Activated T-cell treated with anti-CD3 and anti-CD28 coated beads for 48 hours (primary cell): ENCODE results near the gene DLG2.

Experiments
- DNase-seq: peaks from one replicate; pipeline ENCODE4 v3.0.0-alpha.2; 2020; ENCODE audit warnings: low read depth

The DLG2 gene

DNA sequence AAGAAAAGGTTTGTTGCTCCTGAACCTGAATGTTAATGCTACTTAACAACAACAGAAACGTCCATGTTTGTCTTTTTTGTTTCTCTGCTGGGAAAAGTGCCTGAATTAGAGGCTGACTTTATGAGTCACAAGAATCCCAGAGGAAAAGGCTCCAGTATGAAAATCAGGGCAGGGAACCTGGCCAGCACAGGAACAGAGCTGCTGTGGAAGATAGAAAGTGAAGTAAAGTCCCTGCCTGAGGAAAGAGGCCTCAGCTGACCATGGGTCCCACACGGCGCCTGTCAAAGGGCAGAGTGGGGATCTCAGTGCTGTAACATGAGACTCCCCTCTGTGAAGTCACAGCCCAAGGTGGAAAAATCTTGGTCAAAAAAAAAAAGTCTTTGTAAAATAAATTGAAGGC lies 1708.7 kb downstream of the DLG2 start:
- no peak for DNase-seq

DNA sequence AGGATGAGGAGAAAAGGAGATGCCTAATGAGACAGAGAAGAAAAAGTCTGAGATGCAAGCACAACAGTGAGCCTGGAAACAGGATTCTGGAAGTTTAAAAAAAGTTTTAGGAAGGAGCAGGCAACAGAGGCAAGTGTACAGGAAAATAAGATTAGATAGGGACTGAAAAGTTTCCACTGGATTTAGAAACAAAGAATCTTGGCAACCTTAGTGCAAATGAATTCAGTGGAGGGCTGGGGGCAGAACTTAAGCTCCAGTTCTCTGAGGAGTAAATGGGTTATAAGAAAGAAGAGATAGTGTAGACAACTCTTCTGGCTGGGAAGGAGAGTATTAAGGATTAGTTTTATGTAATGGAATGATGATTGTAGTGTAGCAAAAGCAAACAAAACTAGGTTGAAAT lies 1712.1 kb downstream of the DLG2 start:
- no peak for DNase-seq

DNA sequence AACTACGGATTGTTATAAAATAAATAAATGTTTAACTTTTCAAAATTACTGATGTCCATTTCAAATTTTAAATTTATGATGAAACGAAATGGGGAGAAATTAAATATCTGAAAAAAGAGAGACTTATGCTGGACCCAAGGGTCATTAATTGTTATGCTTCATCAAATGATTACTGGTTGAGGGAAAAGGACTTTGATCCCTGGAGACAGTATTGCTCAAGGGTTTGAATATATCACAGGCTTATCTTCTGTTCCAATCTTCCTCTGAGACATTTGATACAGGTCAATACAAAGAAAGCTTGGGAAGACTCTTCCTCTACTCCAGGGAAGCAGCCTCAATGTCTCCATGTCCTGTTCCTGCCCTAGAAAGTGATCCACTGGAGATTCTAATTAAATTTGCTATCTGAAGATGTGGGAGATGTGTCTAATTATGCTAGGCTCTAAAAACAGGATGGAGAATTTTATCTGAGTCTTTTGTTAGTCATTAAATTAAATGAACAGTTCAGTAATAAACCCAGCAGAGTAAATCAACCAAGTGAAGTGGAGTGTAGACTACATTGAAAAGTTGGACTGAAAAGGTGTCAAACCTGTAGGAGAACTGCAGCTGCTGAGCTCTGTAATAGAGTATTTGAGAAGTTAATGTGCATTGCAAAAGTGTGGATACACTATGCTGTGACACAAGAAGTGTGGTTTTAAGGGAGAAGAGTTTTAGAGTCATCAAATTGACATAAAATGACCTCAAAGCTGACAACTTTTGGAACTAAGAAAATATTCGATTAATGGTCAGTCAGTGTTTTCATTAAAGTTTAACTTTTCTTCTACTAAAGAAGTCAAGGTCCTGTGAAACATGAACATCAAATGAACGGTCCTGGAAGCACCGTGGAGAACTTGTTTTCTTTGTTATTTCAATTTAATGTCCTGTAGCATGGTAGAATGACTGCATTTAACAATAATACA lies 1717.3 kb downstream of the DLG2 start:
- no peak for DNase-seq

DNA sequence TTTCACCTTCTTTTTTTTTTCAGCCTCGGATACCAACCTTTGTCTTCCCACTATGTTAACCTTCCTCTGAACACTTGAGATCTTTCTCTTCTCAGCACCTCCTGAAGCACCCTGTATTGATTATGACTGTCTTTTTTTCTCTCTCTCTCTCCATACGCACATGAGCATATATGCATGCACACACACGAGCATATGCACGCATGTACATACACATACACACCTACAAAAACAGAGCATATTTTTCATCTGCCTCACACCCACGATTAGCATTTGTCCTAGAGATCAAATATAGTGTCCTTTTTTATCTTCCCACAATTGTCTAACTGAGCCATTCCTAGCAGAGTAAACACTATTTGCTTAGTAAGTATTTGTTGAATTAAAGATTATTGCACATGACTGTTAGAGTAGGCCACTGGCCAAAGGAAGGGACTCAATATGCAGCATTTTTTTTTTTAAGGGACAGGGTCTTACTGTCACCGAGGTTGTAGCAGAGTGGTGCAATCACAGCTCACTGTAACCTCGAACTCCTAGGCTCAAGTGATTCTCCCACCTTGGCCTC lies 1718.8 kb downstream of the DLG2 start:
- no peak for DNase-seq

DNA sequence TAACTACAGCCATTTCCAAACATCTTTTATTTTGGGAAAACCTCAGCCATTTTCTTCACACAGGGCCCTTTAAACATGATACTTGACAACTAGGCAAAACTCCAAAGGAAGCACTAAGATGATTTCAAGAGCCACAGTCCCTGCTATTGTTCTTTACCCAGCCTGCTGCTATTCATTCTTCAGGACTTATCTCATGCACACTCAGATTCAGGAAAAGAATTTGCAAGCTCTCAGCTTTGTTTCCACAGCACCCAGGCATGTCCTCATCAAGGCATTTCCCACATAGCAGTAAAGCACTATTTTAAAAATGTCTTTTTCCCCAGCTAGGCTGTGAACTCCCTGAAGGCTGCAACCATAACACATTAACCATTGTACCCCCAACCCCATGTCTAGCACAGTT lies 1731.6 kb downstream of the DLG2 start:
- DNase-seq: no peak

DNA sequence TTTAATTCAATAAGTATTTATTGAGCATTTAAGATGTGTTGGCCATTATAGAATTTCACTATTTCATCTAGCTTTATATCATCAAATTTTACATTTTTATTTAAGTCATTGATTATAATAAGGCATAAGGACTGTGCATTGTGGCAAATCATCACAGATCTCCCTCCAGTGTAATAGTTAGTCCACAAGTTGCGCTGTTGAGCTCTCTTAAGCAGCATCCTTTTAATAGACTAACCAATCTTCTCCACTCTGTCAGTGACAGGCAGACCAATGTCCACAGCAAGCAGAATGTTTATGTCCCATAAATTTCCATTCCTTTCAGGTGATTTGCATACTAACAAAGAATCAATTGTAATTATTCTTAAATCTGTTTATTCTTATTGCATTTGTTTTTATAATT lies 1745.7 kb downstream of the DLG2 start:
- no peak for DNase-seq

DNA sequence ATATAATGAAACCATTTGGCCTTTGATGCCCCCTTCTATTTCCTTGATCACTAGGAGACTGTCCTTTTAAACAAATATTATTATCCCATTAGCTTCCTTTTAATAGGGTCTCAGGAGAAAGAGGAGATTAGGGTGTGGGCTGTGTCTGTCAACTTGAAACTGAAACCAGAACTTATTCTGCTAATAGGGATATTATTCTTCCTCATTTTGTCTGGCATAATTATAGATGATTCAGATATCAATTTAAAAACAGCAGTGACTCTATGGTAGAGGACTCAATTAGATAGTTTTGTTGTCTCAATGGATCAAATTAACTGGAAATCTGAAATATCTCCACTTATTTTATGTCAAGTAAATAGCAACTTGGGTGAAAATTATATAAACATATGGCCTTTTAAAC lies 1756.1 kb downstream of the DLG2 start:
- no peak for DNase-seq

DNA sequence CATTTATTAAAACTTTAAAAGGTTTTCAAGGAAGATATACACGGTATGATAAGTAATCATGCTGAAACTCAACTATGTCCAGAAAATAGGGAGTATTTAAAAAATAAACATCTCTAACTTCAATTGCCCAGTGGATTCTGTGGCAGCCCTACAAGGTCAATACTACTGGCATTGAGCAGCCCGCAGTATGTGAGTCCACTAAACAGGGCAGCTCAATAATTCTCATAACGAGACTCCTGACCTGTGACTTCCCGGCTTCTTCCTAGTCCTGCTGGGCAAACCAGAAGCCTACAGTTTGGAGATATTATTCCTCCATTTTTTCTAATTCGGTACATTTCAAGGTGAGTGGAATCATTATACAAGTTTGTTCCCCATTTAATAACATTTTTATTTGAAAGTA lies 1760.5 kb downstream of the DLG2 start:
- no peak for DNase-seq

DNA sequence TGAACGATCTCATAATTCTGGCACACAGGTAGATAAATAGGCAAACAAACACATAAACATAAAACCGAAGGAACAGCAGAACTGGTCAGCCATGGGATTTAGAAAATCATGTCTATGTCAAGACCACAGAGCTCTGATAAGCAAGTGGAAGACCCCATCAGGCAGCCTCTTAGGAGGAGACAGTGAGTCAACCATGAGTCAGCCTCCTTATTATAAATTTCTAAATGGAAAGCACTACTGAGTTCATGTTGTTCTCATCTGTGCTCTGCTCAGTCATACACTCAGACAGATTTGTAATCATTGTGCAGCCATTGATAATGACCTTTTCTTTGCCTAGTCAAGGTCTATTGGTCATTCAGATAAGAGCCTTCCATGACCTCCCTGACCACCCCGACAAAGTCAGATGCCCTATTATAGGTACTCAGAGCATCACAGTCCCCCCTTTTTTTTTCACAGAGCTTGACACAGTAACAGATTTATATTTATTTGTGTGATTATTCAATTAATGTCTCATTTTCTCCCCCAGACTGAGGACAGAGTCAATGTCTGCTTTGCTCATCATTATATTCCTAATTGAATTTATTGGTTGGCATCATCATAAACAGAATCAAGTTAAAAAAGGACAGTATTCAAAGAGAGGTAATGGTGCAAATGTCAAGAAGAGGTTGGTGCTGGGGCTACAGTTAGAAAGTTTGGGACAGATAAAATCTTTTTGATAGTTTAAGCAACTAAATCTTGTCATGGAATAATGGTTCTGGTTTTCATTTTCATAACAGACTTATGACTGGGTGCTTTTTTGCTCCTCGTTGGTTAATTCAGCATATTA lies 1761.3 kb downstream of the DLG2 start:
- DNase-seq: no peak

DNA sequence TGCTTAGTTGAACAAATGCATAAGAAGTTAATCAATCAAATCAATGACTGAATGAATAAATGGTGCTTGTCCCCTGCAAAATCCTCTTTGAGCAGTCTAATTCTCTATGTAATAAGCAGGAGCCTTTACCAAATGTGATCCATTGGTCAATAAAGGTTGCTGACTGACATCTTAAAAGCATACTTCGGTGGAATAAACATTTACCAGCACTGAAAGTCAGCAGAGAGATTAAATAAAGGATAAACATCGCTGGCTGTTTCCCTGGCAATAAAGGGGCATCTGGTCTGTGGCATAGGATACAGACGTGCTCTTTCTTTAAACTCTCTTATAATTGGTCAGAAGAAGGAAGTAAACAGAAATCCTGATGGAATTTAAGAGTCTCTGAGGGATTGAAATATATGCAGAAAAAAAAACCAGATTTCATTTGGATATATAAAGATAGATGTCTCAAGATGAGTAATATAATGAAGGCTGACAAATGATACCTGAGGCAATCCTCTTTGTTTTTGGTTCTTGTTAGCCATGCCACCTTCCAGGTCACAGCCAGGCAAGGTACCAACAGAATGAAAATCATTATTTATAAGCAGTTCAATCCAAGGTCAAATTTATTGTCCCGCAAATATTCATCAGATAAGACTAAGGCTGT lies 1762.6 kb downstream of the DLG2 start:
- no peak for DNase-seq

DNA sequence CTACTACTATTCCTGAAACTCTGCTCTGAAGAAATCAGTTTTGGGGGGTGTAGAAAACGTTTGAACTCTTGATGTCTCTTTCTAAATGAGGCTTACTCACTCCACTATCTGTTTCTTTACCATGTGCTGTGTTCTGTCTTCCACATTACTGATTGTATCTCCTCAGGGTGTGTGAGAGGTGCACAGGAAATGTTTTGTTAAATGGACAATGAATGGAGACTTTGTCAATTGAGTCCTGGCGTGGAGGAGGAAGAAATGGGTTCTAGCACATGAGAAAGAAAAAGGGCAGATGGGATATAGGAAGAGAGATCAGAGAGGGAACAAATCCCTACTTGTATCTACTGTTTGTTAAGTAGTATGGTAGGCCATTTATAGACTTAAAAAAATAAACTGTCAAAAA lies 1763.9 kb downstream of the DLG2 start:
- no peak for DNase-seq

DNA sequence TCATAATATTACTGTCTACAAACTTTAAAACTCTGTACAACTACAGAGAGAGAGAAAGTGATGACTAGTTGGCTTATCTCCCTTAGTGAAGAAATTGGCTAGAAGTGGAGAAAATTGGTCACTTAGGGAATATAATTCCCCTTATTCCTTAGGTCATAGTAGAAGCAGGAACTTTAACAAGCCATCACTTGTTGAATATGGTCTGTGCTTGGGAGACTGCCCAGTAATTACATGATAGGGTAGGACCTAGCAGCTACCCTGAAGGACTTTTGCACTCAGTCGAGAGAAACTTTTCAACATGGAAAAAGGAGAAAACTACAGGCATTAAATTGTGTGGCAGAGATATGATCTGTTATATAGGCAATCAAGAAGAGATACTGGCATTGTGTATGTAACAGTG lies 1764.5 kb downstream of the DLG2 start:
- DNase-seq: no peak

DNA sequence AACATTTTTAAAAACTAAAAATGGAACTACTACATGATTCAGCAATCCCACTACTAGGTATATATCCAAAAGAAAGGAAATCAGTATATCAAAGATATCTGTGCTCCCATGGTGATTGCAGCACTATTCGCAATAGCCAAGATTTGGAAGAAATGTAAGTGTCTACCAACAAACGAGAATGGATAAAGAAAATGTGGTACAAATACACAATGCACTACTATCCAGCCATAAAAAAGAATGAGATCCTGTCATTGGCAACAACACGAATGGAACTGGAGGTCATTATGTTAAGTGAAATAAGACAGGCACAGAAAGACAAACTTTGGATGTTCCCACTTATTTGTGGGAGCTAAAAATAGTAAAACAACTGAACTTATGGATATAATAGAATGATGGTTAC lies 1765.1 kb downstream of the DLG2 start:
- DNase-seq: no peak

DNA sequence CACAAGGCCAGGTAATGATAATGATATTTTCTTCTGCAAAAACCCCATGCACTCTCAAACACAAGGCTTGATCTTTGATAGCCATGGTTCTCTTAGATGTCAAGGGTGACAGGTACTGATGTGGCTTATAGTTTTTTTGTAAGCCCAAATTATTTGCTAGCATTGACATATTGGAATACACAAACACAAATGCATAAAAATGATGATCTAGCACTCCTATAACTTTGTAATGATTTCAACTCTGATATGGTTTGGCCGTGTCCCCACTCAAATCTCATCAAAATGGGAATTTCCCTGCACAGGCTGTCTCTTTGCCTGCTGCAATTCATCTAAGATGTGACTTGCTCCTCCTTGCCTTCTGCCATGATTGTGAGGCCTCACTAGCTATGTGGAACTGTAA lies 1768.5 kb downstream of the DLG2 start:
- no peak for DNase-seq

DNA sequence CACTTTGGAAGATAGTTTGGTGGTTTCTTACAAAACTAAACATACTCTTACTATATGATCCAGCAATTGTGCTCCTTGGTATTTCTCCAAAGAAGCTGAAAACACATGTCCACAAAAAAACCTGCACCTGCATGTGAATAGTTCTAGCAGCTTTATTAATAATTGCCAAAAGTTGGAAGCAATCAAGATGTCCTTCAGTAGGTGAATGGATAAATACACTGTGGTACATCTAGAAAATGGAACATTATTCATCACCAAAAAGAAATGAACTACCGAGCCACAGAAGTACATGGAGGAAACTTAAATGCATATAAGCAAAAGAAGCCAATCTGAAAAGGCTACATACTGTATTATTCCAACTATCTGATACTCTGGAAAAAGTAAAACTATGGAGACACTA lies 1771.9 kb downstream of the DLG2 start:
- DNase-seq: no peak

DNA sequence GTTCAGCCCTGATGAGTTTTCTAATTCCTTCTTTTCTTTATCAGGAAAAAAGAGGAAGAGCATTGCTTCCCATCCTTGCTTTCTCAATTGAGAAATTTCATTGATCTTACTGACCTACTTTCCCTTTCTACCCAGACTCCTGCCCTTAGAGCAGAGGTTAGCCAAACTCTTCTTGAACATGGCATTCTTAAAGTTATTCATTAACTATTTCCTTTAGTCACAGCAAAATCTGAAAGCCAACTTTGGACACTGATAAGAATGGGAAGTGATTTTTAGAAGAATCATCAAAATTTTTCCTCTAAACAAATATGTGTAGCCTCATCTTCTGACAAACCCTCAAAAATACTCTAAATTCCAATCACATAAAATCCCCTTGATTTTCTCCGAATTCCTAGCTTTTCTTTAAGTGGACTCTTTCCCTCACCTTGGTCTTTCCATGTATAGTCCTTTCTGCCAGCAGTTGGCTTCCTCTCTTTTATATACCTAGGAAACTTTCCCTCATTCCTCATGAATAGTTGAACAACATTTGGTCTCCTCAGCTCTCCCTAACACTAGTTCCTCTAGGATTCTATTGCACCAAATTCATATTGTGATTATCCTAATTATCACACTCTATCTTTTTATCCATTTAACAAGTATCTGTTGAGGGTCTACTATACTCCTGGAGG lies 1774.2 kb downstream of the DLG2 start:
- no peak for DNase-seq

DNA sequence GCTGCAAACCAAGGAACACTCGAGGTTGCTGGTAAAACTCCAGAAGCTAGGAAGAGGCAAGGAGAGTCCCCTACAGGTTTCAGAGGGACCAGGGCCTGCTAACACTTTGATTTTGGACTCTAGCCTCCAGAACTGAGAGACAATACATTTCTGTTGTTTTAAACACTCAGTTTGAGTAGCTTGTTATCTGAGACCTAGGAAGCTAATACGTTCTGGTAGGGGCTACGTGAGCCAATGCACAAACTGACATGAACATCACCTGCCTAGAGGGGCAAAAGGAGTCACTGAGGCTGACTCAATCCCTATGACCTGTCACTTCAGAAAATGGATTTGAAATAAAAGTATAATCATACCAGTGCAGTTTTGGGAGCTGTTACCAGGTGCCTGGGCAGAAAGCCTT lies 1775.1 kb downstream of the DLG2 start:
- DNase-seq: no peak

DNA sequence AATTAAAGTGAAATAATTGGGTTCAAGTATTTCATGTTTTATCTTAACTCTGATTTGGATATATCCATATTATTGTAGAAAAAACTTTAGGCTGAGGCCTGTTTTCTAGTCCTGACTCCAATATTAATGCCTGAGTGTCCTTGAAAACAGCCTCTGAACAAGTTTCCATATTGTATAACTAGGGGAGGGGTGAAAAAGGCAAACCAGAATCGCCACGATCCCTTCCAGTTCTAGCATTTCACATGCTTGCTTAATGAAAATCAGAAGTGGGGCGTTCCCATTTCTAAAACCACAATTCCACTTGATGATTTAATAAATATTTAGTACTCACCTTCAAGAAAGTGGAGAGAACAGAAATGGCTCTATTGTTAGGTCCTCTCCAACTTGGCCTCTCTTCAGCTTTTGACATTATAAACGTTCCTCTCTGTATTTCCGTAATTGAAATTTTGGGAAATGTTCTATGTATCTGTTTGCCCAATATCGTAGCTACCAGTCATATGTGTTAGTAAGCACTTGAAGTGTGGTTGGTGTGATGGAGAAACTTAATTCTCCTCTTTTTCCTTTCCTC lies 1779.6 kb downstream of the DLG2 start:
- no peak for DNase-seq

DNA sequence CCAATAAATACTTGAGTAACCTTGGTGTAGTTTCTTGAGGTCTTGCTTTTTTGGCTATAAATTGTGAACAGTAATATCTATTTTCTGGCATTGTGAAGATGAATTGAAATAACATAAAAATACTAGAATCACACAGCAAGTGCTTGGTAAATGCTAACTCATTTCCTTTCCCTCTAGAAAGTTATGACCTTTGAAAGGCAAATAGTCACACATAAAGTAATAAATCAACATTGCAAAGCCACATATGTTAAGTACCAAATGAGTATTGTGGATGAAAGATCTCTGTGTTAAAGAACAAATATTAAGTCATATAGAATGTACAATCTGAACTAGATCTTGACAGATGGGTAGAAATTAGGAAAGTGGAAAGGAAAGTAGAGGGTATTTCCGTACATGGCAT lies 1781.3 kb downstream of the DLG2 start:
- no peak for DNase-seq

DNA sequence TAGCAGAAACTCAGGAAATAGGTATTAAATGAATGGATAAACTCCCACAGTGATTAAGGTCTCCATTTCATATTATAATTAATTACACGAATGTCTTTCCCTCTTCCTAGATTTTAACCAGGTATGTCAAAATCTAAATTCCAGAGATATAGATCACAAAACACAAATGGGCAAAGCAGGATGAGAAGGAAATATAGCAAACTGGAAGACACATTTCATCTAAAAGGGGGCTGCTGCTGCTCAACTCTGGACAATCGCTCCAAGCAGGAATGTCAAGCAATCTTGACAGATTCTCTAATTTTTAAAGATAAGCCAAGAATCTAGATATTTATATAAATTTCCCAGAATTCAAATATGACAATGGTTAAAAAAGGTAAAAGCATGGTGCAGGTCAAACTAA lies 1786.8 kb downstream of the DLG2 start:
- no peak for DNase-seq

DNA sequence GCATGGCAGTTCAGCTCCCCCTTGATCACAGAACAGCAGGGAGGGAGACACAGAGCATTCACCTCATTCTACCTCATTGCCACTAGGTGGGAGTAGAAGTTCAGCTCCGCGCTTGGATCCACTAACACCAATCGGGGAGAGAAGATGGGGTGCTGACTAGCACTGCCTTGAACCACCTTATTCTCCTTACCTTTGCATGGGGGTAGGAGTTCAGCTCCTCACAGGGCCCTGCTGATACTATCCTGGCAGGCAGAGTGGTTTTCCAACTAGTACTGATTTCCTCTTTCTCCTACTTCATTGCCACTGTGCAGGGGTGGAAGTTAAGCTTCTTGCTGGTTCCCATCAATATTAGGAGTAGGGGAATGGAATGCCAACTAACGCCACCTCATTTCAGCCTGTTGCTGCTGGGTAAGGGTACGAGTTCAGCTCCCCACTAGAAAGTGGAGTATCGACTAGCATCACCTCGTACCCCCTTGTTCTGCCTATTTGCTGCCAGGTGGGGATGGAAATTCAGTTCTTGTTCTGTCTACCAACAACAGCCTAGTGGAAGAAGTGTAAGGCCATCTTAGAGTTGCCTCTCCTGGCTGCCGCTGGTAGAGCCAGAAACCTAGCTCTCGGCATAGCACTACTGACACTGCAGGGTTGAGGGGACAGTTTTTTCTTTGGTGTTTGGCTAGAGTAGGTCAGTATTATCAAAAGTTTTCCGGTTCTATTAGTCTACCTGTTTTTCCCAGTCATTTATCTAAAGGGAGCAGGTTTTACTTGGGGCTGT lies 1790.1 kb downstream of the DLG2 start:
- no peak for DNase-seq
